H54 (cell line): ENCODE measurements around the gene GATA2.

ENCODE experiments used
- DNase-seq: peaks from one replicate; pipeline ENCODE4 v3.0.0; 2011; ENCODE audit warnings: low spot score, mixed read lengths; ENCODE audit not compliant: insufficient read length
- FAIRE-seq: peaks from 3 replicates; lab custom pipeline; 2011; peaks lifted over from hg19 to GRCh38; lab: Jason Lieb, UNC
- POLR2A ChIP-seq: IDR thresholded peaks from 2 replicates; pipeline ENCODE4 v1.6.1; 2011; ENCODE audit warnings: low read depth, mild to moderate bottlenecking, low read length

The GATA2 gene

DNA sequence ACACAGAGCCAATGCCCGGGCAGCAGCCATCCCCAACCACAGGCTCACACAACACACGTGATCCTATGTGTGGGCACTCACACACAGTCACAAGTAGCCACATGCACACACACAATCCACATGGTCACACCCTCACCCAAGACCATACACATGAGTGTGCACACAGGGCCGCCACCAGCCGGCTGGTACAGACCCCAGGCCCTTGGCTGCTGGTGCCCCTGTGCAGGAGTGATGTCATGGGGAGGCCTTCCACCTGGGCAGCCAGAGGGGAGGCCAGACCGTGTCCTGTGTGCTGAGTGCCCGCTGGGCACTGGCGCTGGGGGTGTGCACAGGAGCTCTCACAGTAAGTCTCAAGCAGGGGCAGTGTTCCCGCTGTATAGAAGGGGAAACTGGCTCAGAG lies 63.2 kb downstream of the GATA2 start:
- DNase-seq (no peak), FAIRE-seq (no peak)
- no peak for TF ChIP-seq POLR2A
